Measurements from ENCODE around the gene EPS8L1.
"Not testable (repeated sequence)": the region's sequence is repeated elsewhere in the genome, so short reads cannot be mapped to it uniquely, and the experiment has no call there.

The EPS8L1 gene

DNA sequence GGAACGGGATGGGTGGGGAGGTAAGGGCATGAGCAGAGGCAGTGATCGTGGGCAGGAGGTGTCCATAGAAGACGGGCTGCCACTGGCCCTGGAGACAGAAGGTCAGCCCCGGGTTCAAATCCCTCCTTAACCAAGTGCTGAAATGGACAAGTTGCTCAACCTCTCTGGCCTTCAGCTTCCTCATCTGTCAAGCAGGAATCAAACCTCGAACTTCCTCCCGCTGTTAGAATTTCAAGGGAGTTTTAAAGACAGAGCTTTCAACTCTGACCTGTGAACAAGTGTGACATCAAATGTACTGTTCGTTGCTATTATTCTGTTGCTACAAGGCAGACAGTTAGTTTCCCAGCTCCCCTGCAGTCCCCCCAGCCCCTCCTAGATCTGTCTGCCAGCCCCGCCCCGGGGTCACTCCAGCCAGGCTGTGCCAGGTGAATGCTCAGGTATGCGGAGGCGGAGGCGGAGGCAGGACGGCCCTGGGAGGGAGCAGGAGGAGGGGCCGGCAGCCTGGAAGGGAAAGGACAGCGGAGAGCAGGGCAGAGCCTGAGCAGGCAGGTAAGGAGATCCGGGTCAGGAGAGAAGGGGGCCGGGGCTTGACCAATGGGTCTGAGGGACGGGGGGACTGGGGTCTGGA is at the start of gene EPS8L1:
Gene EPS8L1, plus strand, starts transcription at position 499 of the 628 bp plus-strand sequence. CDS start 576 bp downstream, outside the sequence.
- H3K36me3 ChIP-seq = no peaks in the 10 kb centered on the region
- DNase-seq = no peak

DNA sequence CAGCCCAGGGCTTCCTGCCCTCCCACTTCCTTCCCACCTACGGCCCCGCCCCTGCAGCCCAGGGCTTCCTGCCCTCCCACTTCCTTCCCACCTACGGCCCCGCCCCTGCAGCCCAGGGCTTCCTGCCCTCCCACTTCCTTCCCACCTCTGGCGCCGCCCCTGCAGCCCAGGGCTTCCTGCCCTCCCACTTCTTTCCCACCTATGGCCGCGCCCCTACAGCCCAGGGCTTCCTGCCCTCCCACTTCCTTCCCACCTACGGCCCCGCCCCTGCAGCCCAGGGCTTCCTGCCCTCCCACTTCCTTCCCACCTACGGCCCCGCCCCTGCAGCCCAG is 48.6 kb upstream of the EPS8L1 start:
- intact Hi-C loops (cut with DNase I; ENCODE audit: low total_unique reads); H3K9me3 ChIP-seq; H3K27me3 ChIP-seq; H3K36me3 ChIP-seq; H3K4me3 ChIP-seq; H3K4me1 ChIP-seq; H3K27ac ChIP-seq; DNase-seq: not testable (repeated sequence)

More for the DNA sequence above, at the start of gene EPS8L1:
- Histone ChIP-seq H3K4me1 (peaks cover 0 to 13% (median 1%) of the 10 kb centered on the region in 4 donors), H3K4me3 (no peak within 1 kb of the TSS), H3K9me3 (peaks cover 0 to 12% (median 12%) of the 10 kb centered on the region in 3 donors), H3K27me3 (peaks cover 0 to 63% of the 10 kb centered on the region in 2 donors), H3K27ac (no peak within 1 kb of the TSS)
- intact Hi-C loops (cut with DNase I; ENCODE audit: low total_unique reads) = no loop called here
- TF ChIP-seq, protein P1, sequence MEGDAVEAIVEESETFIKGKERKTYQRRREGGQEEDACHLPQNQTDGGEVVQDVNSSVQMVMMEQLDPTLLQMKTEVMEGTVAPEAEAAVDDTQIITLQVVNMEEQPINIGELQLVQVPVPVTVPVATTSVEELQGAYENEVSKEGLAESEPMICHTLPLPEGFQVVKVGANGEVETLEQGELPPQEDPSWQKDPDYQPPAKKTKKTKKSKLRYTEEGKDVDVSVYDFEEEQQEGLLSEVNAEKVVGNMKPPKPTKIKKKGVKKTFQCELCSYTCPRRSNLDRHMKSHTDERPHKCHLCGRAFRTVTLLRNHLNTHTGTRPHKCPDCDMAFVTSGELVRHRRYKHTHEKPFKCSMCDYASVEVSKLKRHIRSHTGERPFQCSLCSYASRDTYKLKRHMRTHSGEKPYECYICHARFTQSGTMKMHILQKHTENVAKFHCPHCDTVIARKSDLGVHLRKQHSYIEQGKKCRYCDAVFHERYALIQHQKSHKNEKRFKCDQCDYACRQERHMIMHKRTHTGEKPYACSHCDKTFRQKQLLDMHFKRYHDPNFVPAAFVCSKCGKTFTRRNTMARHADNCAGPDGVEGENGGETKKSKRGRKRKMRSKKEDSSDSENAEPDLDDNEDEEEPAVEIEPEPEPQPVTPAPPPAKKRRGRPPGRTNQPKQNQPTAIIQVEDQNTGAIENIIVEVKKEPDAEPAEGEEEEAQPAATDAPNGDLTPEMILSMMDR (IDR thresholded peaks at IDR 0.05) = no peak

DNA sequence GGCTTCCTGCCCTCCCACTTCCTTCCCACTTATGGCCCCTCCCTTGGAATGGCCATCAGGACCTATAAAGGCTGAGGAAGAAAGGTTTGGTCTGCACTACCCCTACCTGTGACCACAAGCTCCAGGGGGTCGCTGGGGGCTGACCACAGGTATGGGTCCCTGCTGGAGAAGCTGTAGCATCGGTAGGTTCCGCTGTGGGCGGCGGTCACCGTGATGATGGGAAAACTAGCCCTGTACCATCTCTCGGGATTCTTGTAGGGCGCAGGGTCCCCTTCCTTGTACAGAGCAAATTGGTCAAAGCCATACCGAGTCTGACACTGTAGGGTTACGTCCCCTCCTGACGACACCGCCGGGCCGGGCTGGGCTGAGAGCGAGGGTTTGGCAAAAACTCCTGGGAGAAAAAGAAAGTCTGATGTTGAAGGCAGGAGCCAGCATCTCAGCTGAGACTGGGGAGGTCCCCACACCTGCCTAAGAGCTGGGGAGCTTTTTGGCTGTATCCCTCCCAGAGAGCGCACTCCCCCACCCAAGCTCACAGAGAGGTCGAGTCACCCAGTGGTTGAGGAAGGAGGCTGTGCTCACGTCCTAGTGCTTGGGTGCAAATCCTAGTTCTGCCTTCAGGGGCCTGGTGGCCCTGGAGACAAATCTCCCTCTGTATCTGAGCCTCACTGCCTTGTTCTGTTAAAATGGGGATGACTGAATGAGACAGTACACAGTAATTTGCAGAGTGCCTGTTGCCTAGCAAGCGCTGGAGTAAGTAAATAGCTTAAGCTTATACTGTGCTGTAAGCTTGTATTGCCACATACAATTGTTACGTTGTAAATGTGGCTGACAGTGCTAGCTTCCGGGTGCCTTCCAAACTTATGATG is 48.0 kb upstream of the EPS8L1 start:
- H3K27me3 ChIP-seq = no peaks in the 10 kb centered on the region
- H3K27ac ChIP-seq = no peak overlapping the region
- H3K36me3 ChIP-seq = no peaks in the 10 kb centered on the region
- intact Hi-C loops (cut with DNase I; ENCODE audit: low total_unique reads) = no loop called here
- TF ChIP-seq, protein P1 (IDR thresholded peaks at IDR 0.05) = no peak
- H3K4me1 ChIP-seq = no peaks in the 10 kb centered on the region
- peaks cover 0 to 4% (median 0%) of the 10 kb centered on the region in 3 donors for H3K9me3 ChIP-seq
- no peak overlapping the region for H3K4me3 ChIP-seq
- DNase-seq = no peak

DNA sequence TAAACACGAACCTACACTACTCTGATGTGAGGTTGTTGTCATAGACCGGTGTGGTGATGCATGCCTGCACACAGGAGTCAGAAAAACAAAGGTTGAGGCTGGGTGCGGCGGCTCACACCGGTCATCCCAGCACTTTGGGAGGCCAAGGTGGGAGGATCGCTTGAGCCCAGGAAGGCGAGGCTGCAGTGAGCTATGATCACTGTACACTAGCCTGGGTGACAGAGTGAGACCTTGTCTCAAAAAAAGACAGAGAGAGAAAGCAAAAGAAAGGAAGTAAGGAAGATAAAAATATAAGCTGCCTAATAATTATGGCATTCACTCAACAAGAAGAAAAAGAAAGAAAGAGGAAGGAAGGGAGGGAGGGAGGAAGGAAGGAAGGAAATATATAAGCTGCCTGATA is 46.9 kb upstream of the EPS8L1 start:
- no peak for DNase-seq
- Histone ChIP-seq H3K36me3 (no peaks in the 10 kb centered on the region), H3K9me3 (no peaks in the 10 kb centered on the region), H3K27me3 (no peaks in the 10 kb centered on the region), H3K27ac (no peak overlapping the region), H3K4me1 (no peaks in the 10 kb centered on the region), H3K4me3 (no peak overlapping the region)
- intact Hi-C loops (cut with DNase I; ENCODE audit: low total_unique reads) = no loop called here
- TF ChIP-seq, protein P1 (IDR thresholded peaks at IDR 0.05) = no peak

DNA sequence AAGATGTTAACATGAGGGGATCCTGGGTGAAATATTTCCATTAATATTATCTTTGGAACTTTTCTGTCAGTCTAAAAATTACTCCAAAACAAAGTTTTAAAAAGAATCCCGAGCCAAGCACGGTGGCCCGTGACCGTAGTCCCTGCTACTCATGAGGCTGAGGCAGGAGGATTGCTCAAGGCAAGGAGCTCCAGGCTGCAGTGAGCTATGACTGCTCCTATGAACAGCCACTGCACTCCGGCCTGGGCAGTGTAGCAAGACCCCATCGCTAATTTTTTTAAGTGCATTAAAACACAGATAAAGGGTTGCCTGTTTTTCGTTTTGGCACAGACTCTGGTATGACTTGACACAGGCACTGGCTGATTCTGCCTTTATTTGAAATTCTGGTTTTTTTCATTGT is 44.5 kb upstream of the EPS8L1 start:
- H3K27ac ChIP-seq = no peak overlapping the region
- intact Hi-C loops (cut with DNase I; ENCODE audit: low total_unique reads) = no loop called here
- H3K4me3 ChIP-seq = no peak overlapping the region

More for the DNA sequence above, 44.5 kb upstream of the EPS8L1 start:
- Histone ChIP-seq H3K4me1 (no peaks in the 10 kb centered on the region), H3K36me3 (no peaks in the 10 kb centered on the region), H3K27me3 (no peaks in the 10 kb centered on the region), H3K9me3 (no peaks in the 10 kb centered on the region)
- no peak for DNase-seq
- TF ChIP-seq, protein P1 (IDR thresholded peaks at IDR 0.05) = no peak
